B cell (primary cell): ENCODE data around the gene C10orf53. TPM values are rescaled to one million over a fixed set of nuclear protein-coding genes. Genes with fewer than 3 reads are reported as not detected.

Experiments
- ATAC-seq: fragments of 200-7000 bp; cut with Tn5 transposase; one replicate; pipeline ENCODE4 v1.10.0; 2021; ENCODE audit warnings: low read depth, mild to moderate bottlenecking, moderate number of reproducible peaks, moderate library complexity
- CTCF ChIA-PET: fragments of 350-600 bp; sonication (Branson Sonifier 250); formaldehyde crosslinking; loops from one replicate; lab custom pipeline; 2021; ENCODE audit warnings: antibody characterized with exemption, inconsistent platforms; lab: Charles Lee
- POLR2A ChIA-PET: fragments of 350-600 bp; sonication (Branson Sonifier 250); formaldehyde crosslinking; loops from one replicate; lab custom pipeline; 2021; ENCODE audit warnings: antibody characterized with exemption; lab: Charles Lee
- DNase-seq: peaks from one replicate; pipeline ENCODE4 v3.0.0; 2013
- H2AFZ ChIP-seq: 2 replicates; pipeline ENCODE4 v1.6.1; 2012; ENCODE audit warnings: mild to moderate bottlenecking, low read depth, low read length; ENCODE audit not compliant: insufficient read depth, poor library complexity, severe bottlenecking
- H3K27ac ChIP-seq, 2 donors: 1 replicate in 1 of 2; 2 replicates in 1 of 2; pipeline ENCODE4 v1.5.1; 2012 to 2013; ENCODE audit warnings: low read length in 2 of 2, mild to moderate bottlenecking in 2 of 2, moderate library complexity in 1 of 2
- H3K27me3 ChIP-seq, 4 experiments: fragments of 200-600 bp in 1 of 4; sonication (generic) in 1 of 4; replicated peaks in 1 of 4; 1 replicate in 2 of 4; 2 replicates in 2 of 4; pipeline versions ENCODE4 v1.6.1 to v1.7.0; 2013 to 2016; ENCODE audit warnings: low read length in 3 of 4, mild to moderate bottlenecking in 2 of 4, mixed read lengths in 1 of 4, moderate library complexity in 1 of 4; ENCODE audit not compliant: insufficient read depth in 4 of 4, control insufficient read depth in 3 of 4; ENCODE audit errors: control extremely low read depth in 1 of 4
- H3K36me3 ChIP-seq, 2 experiments: replicated peaks in 1 of 2; 1 replicate in 1 of 2; 2 replicates in 1 of 2; pipeline versions ENCODE4 v1.6.1 to v1.7.1; 2013; ENCODE audit warnings: low read length in 1 of 2; ENCODE audit not compliant: insufficient read depth in 2 of 2, control insufficient read depth in 1 of 2; ENCODE audit errors: control extremely low read depth in 1 of 2, extremely low read depth in 1 of 2
- H3K4me1 ChIP-seq, 2 donors: fragments of 200-600 bp in 1 of 2; sonication (generic) in 1 of 2; 1 replicate in 1 of 2; 2 replicates in 1 of 2; pipeline versions ENCODE4 v1.5.1 to v1.6.1; 2013 to 2017; ENCODE audit warnings: low read length in 2 of 2; ENCODE audit not compliant: control insufficient read depth in 2 of 2, insufficient read depth in 2 of 2
- H3K4me2 ChIP-seq: replicated peaks from 2 replicates; pipeline ENCODE3; 2012; ENCODE audit warnings: mild to moderate bottlenecking, low read depth, low read length; ENCODE audit not compliant: poor library complexity, severe bottlenecking
- H3K4me3 ChIP-seq, 5 experiments: fragments of 200-600 bp in 1 of 5; sonication (generic) in 1 of 5; 1 replicate in 3 of 5; 2 replicates in 2 of 5; pipeline versions ENCODE4 v1.5.1 to v1.7.0; 2011 to 2016; ENCODE audit warnings: low read length in 4 of 5, mild to moderate bottlenecking in 4 of 5, low read depth in 2 of 5, control low read depth in 1 of 5, moderate library complexity in 1 of 5; ENCODE audit not compliant: insufficient read depth in 1 of 5; ENCODE audit errors: control extremely low read depth in 1 of 5, extremely low read depth in 1 of 5
- H3K79me2 ChIP-seq: fragments of 200-600 bp; sonication (generic); one replicate; pipeline ENCODE4 v1.6.0; 2016; ENCODE audit warnings: low read length; ENCODE audit not compliant: control insufficient read depth, insufficient read depth
- H3K9ac ChIP-seq: fragments of 200-600 bp; sonication (generic); 2 replicates; pipeline ENCODE4 v1.6.1; 2017; ENCODE audit warnings: mild to moderate bottlenecking, low read length, moderate library complexity
- H3K9me3 ChIP-seq, 3 donors: one replicate each; pipeline versions ENCODE4 v1.6.1 to v1.7.1; 2013; ENCODE audit warnings: low read length in 2 of 3; ENCODE audit not compliant: control insufficient read depth in 2 of 3, insufficient read depth in 1 of 3; ENCODE audit errors: control extremely low read depth in 1 of 3
- H4K20me1 ChIP-seq: 2 replicates; pipeline ENCODE4 v1.6.0; 2012; ENCODE audit warnings: mild to moderate bottlenecking, low read length; ENCODE audit not compliant: insufficient read depth, control insufficient read depth, poor library complexity, severe bottlenecking
- H3K27ac Mint-ChIP-seq: one replicate; pipeline ENCODE4 v1.8.0; 2021; ENCODE audit warnings: mixed read lengths
- H3K27me3 Mint-ChIP-seq: one replicate; pipeline ENCODE4 v1.8.0; 2021; ENCODE audit warnings: mixed read lengths
- H3K4me1 Mint-ChIP-seq: one replicate; pipeline ENCODE4 v1.8.0; 2021; ENCODE audit warnings: mixed read lengths
- H3K4me3 Mint-ChIP-seq: one replicate; pipeline ENCODE4 v1.8.0; 2021; ENCODE audit warnings: mixed read lengths
- H3K9me3 Mint-ChIP-seq: one replicate; pipeline ENCODE4 v1.8.0; 2022; ENCODE audit warnings: mixed read lengths; ENCODE audit not compliant: insufficient read depth
- CTCF ChIP-seq: fragments of 200-600 bp; IDR thresholded peaks from one replicate; pipeline ENCODE4 v1.8.0; 2022; ENCODE audit warnings: antibody characterized with exemption, mild to moderate bottlenecking
- EZH2 ChIP-seq: IDR thresholded peaks from 2 replicates; pipeline ENCODE4 v1.6.1; 2012; ENCODE audit warnings: borderline replicate concordance, low read depth, mild to moderate bottlenecking, moderate library complexity, low read length; ENCODE audit not compliant: insufficient read depth, poor library complexity, severe bottlenecking
- WGBS: methylation state at CpG from one replicate; pipeline ENCODE4 v1.1.5; 2013; ENCODE audit warnings: missing lambda C conversion rate; ENCODE audit not compliant: insufficient coverage; 5-methylcytosine and 5-hydroxymethylcytosine counted together
- intact Hi-C: fragments of 100-400 bp; cut with micrococcal nuclease; formaldehyde crosslinking; loops from one replicate; pipeline ENCODE4 v1.10.0; 2022
- polyA plus RNA-seq: library from polyadenylated mRNA; depleted of rRNA; stranded (reverse); fragments of >200 nt; gene quantifications from 2 replicates; pipeline ENCODE4 v1.2.3, GENCODE V29; 2012
- total RNA-seq, 2 donors: library from RNA; stranded (reverse); fragments of 120-200 nt in 1 of 2; gene quantifications; 1 replicate in 1 of 2; 2 replicates in 1 of 2; pipeline versions ENCODE4 v1.2.3 to v1.2.4, GENCODE V29; 2013 to 2022

C10orf53 gene
- total and polyA plus RNA-seq, 2 donors (not counting 1 experiment from before 2014, with no cell fraction given) = not detected

DNA sequence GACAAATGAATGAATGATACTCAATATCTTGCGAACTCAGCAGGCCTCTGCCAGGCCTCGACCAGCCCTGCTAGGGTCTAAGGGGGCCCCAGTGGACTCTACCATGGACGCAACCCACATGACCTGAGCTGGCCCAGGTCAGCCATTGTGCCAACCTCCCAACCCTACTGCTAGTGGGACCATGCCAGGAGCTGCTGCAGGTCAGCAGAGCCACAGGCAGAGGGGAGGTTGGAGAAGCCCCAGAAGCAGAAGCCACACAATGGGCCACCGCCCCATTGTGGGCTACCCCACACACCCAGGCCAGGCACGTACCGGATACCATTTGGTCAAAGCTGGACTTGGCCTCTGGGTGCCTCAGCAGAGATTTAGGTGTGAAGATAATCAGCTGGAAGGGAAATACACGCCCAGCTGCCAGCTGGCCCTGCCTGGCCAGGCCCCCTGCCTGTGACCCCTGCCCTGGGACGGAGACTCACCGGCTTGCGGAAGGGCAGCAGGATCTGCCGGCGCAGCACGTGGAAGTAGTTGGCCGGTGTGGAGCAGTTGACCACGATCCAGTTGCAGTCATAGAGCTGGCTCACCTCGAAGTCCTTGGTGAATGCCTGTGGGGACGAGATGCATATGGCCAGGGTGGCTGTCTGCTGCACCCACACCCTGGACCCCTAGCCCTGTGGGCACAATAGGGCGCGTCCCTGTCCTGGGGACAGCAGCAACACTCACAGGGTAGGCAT is 58.2 kb downstream of the C10orf53 start:
- no peaks in the 10 kb centered on the region for H3K9me3 ChIP-seq
- H3K9ac ChIP-seq = no peak overlapping the region
- Mint-ChIP-seq H3K4me3 (no peak overlapping the region), H3K4me1 (no peaks in the 10 kb centered on the region), H3K9me3 (no peaks in the 10 kb centered on the region), H3K27me3 (no peaks in the 10 kb centered on the region), H3K27ac (no peak overlapping the region)
- H4K20me1 ChIP-seq = no peaks in the 10 kb centered on the region
- intact Hi-C loops = no loop called here
- 94% methylated on average over 19 of the region's 19 CpGs for WGBS
- H3K79me2 ChIP-seq = no peaks in the 10 kb centered on the region
- no peak overlapping the region for H3K4me2 ChIP-seq
- no peak overlapping the region for H3K4me3 ChIP-seq
- H3K27me3 ChIP-seq = no peaks in the 10 kb centered on the region
- DNase-seq (no peak), ATAC-seq (no peak)
- CTCF ChIA-PET = no interaction called here
- TF ChIP-seq EZH2 (no peak), CTCF (no peak)
- H3K4me1 ChIP-seq = no peaks in the 10 kb centered on the region
- no peak overlapping the region for H2AFZ ChIP-seq
- no peak overlapping the region for H3K27ac ChIP-seq
- POLR2A ChIA-PET = no interaction called here
- H3K36me3 ChIP-seq = no peaks in the 10 kb centered on the region

GRCh38 chr10:49738616-49739360 is 59.3 kb downstream of the C10orf53 start:
- 81% methylated on average over 10 of the region's 10 CpGs for WGBS
- Histone ChIP-seq H3K4me3 (no peak overlapping the region), H4K20me1 (no peaks in the 10 kb centered on the region), H3K79me2 (no peaks in the 10 kb centered on the region), H3K4me1 (no peaks in the 10 kb centered on the region), H3K27ac (no peak overlapping the region), H3K27me3 (no peaks in the 10 kb centered on the region), H3K4me2 (no peak overlapping the region), H3K9me3 (no peaks in the 10 kb centered on the region), H3K36me3 (no peaks in the 10 kb centered on the region), H2AFZ (no peak overlapping the region), H3K9ac (no peak overlapping the region)
- Mint-ChIP-seq H3K4me3 (no peak overlapping the region), H3K27ac (no peak overlapping the region), H3K27me3 (no peaks in the 10 kb centered on the region), H3K4me1 (no peaks in the 10 kb centered on the region), H3K9me3 (no peaks in the 10 kb centered on the region)
- POLR2A ChIA-PET = no interaction called here
- CTCF ChIA-PET = no interaction called here
- TF ChIP-seq CTCF = no peak
- no peak for TF ChIP-seq EZH2
- DNase-seq (no peak), ATAC-seq (no peak)
- intact Hi-C loops = no loop called here
